Neural crest cell (in vitro differentiated cells): ENCODE measurements around the gene DYSF. TPM values are rescaled to one million over a fixed set of nuclear protein-coding genes. Genes with fewer than 3 reads are reported as not detected.

ENCODE experiments used
- DNase-seq: peaks from one replicate; pipeline ENCODE4 v3.0.0; 2021; ENCODE audit warnings: low read depth, mixed read lengths, low spot score
- H3K27ac Mint-ChIP-seq: one replicate; pipeline ENCODE4 v1.8.0; 2021; ENCODE audit warnings: mild to moderate bottlenecking, mixed read lengths; ENCODE audit not compliant: unreplicated experiment
- H3K27me3 Mint-ChIP-seq: 2 replicates; pipeline ENCODE4 v1.8.0; 2021; ENCODE audit warnings: low read depth, mild to moderate bottlenecking, mixed read lengths
- H3K36me3 Mint-ChIP-seq: 2 replicates; pipeline ENCODE4 v1.8.0; 2021; ENCODE audit warnings: low read depth, mild to moderate bottlenecking, mixed read lengths
- H3K4me1 Mint-ChIP-seq: 2 replicates; pipeline ENCODE4 v1.8.0; 2021; ENCODE audit warnings: mixed read lengths
- H3K4me3 Mint-ChIP-seq: one replicate; pipeline ENCODE4 v1.8.0; 2021; ENCODE audit warnings: mild to moderate bottlenecking, mixed read lengths
- H3K9me3 Mint-ChIP-seq: 2 replicates; pipeline ENCODE4 v1.8.0; 2021; ENCODE audit warnings: mixed read lengths
- CTCF ChIP-seq: fragments of 200-600 bp; sonication (generic); conservative IDR thresholded peaks from 2 replicates; pipeline ENCODE4 v1.5.0; 2021; ENCODE audit warnings: antibody characterized with exemption, mild to moderate bottlenecking
- total RNA-seq: library from RNA; stranded (reverse); gene quantifications from 2 replicates; pipeline ENCODE4 v1.2.1, GENCODE V29; 2021

Gene DYSF
- total RNA-seq, 1 donor from 2014 or later = 2.2 TPM

GRCh38 chr2:71570951-71571460, 117.6 kb downstream of the DYSF start:
- no peak for TF ChIP-seq CTCF
- H3K4me1 Mint-ChIP-seq = no peaks in the 10 kb centered on the region
- no peak overlapping the region for H3K27ac Mint-ChIP-seq
- H3K9me3 Mint-ChIP-seq = no peaks in the 10 kb centered on the region
- H3K36me3 Mint-ChIP-seq = no peaks in the 10 kb centered on the region
- no peak for DNase-seq
- H3K4me3 Mint-ChIP-seq = no peak overlapping the region
- no peaks in the 10 kb centered on the region for H3K27me3 Mint-ChIP-seq

GRCh38 chr2:71571945-71572344, 118.6 kb downstream of the DYSF start:
- no peaks in the 10 kb centered on the region for H3K36me3 Mint-ChIP-seq
- DNase-seq = no peak
- no peak overlapping the region for H3K4me3 Mint-ChIP-seq
- no peak overlapping the region for H3K27ac Mint-ChIP-seq
- no peaks in the 10 kb centered on the region for H3K9me3 Mint-ChIP-seq
- TF ChIP-seq CTCF = no peak
- no peaks in the 10 kb centered on the region for H3K27me3 Mint-ChIP-seq
- H3K4me1 Mint-ChIP-seq = no peaks in the 10 kb centered on the region

GRCh38 chr2:71575966-71576365, 122.6 kb downstream of the DYSF start:
- Mint-ChIP-seq H3K27me3 (no peaks in the 10 kb centered on the region), H3K4me1 (peaks cover 18% of the 10 kb centered on the region), H3K36me3 (no peaks in the 10 kb centered on the region), H3K4me3 (no peak overlapping the region), H3K27ac (peak overlapping the region; percentile 57), H3K9me3 (no peaks in the 10 kb centered on the region)
- no peak for DNase-seq
- no peak for TF ChIP-seq CTCF

GRCh38 chr2:71576541-71576940, 123.2 kb downstream of the DYSF start:
- no peak overlapping the region for H3K4me3 Mint-ChIP-seq
- no peaks in the 10 kb centered on the region for H3K27me3 Mint-ChIP-seq
- H3K4me1 Mint-ChIP-seq = peaks cover 18% of the 10 kb centered on the region
- TF ChIP-seq CTCF = no peak
- no peaks in the 10 kb centered on the region for H3K9me3 Mint-ChIP-seq
- no peak for DNase-seq
- no peaks in the 10 kb centered on the region for H3K36me3 Mint-ChIP-seq
- H3K27ac Mint-ChIP-seq = no peak overlapping the region

GRCh38 chr2:71577209-71577608, 123.8 kb downstream of the DYSF start:
- Mint-ChIP-seq H3K4me3 (no peak overlapping the region), H3K36me3 (no peaks in the 10 kb centered on the region), H3K9me3 (no peaks in the 10 kb centered on the region), H3K4me1 (peaks cover 18% of the 10 kb centered on the region), H3K27ac (peak overlapping the region; percentile 22), H3K27me3 (no peaks in the 10 kb centered on the region)
- TF ChIP-seq CTCF = no peak
- no peak for DNase-seq
